NCI-H146 (cell line): Measurements from ENCODE around the gene NTMT1.
"Not testable (repeated sequence)": the region's sequence is repeated elsewhere in the genome, so short reads cannot be mapped to it uniquely, and the experiment has no call there.

ENCODE experiments used
- DNase-seq: peaks from one replicate; lab custom pipeline; 2025; lab: John Stamatoyannopoulos, UW

NTMT1 gene, protein sequence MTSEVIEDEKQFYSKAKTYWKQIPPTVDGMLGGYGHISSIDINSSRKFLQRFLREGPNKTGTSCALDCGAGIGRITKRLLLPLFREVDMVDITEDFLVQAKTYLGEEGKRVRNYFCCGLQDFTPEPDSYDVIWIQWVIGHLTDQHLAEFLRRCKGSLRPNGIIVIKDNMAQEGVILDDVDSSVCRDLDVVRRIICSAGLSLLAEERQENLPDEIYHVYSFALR

DNA sequence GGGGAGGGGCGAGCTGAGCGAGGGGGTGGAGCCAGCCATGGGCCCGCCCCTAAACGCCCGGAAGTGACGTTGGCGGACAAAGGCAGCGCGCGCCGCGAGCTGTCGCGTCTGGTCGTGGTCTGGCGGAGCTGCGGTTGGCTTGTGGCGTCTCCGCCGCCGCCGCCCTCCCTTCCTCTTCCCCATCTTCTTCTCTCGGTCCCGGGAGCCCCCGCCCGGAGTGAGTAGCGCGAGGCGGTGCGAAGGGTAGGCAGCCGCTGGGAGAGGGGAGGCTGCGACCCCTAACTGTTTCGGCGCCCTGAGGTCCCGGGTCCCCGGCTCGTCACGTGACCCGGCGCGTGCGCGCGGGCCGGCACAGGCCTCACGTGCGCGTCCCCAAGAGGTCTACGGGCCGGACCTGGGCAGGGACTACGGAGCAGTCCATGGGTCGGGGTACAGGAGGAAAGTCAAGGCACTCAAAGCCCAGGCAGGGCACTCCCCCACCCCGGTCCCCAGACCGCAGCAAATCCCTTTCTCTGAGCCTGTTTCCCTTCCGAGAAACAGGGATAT lies at the start of gene NTMT1:
Gene NTMT1, plus strand, starts transcription at position 85 of the 546 bp plus-strand sequence. CDS start 6,541 bp downstream, outside the sequence.
- DNase-seq, result peak; percentile 62

GRCh38 chr9:129576546-129577543 lies 49.1 kb upstream of the NTMT1 start:
- no peak for DNase-seq

- no peak for DNase-seq
Observed at GRCh38 chr9:129579294-129579693, 46.7 kb upstream of the NTMT1 start.

DNA sequence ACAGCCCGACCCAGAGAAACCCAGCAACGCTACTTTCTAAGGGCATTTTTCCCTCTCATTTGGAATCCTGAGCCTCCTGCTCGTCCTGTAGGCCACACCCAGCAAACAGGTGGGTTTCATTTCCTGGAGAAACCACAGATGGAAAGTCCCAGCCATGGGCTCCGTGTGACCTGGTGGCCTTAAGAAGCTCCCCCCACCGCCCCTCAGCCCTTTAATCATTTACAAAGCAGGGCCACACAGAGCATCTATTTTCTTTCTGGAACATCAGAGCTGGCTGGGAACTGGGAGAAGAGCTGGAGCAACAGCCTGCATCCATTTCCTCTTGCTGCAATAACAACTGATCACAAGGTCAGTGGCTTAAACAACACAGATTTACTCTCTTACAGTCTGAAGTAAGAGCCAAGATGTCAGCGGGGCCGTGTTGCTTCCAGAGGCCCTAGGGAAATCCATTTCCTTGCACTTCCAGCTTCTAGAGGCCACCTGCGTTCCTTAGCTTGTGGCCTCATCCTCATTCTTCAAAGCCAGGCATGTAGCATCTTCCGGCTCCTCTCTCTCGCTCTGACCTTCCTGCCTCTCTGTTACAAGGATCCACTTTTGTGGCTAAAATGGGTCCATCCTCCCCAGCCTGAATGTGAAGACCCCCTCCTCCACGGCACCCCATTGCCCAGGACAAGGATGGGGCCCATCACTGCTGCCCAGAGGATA lies 45.6 kb upstream of the NTMT1 start:
- DNase-seq, result no peak

- no peak for DNase-seq
Observed at GRCh38 chr9:129581505-129582189, 44.3 kb upstream of the NTMT1 start.

- no peak for DNase-seq
Observed at GRCh38 chr9:129582855-129583254, 43.1 kb upstream of the NTMT1 start.

- DNase-seq, result no peak
Observed at GRCh38 chr9:129583308-129584038, 42.5 kb upstream of the NTMT1 start.

GRCh38 chr9:129584136-129584535 lies 41.8 kb upstream of the NTMT1 start:
- no peak for DNase-seq

GRCh38 chr9:129585352-129585751 lies 40.6 kb upstream of the NTMT1 start:
- no peak for DNase-seq

- DNase-seq, result no peak
Observed at GRCh38 chr9:129586245-129586644, 39.7 kb upstream of the NTMT1 start.

- DNase-seq, result no peak
Observed at GRCh38 chr9:129586685-129587084, 39.3 kb upstream of the NTMT1 start.

DNA sequence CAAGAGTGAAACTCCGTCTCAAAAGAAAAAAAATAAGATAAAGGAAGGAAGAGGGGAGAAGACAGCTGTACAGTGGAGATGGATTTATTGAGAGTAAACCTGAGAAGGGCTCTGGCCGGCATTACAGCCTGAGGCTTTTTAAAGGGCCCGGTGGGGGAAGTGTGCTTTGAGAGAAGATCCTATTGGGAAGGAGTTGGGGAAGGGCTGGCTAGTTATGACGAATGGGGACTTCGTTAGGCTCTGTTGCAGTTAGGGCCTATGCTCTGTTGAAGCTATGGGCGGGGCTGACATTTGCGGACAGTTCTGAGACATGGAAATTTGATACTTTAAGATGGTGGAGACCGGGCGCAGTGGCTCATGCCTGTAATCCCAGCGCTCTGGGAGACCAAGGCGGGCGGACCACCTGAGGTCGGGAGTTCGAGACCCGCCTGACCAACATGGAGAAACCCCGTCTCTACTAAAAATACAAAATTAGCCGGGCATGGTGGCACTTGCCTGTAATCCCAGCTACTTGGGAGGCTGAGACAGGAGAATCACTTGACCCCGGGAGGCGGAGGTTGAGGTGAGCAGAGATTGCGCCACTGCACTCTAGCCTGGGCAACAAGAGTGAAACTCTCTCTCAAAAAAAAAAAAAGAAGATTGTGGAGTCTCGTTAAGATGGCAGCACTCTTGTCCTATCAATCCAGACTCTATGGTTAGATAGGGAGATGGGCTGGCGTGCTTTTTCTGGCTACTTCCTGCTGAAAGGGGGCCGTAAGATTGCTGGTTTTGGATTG lies 38.3 kb upstream of the NTMT1 start:
- no peak for DNase-seq

- no peak for DNase-seq
Observed at GRCh38 chr9:129590466-129590865, 35.5 kb upstream of the NTMT1 start.

DNA sequence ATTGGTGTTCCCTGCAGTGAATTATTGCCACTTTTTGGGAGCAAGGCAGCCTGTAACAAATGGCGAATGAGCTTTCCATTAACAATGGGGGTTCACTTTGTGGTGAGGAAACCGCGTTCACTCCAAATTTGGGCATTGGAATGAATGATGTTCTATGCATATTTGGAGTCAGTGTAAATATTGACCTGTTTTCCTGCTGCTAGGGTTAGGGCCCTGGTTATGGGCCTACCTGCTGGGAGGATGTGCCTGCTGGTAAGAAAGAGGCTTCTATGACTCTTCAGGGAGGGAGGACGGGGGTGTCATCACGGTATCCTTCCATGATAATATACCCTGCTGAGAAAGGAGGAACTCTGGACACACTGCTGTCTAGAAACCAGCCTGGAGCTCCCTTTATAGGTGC lies 34.0 kb upstream of the NTMT1 start:
- no peak for DNase-seq

- not testable (repeated sequence) for DNase-seq
Observed at GRCh38 chr9:129592790-129593189, 33.2 kb upstream of the NTMT1 start.

GRCh38 chr9:129594632-129595031 lies 31.3 kb upstream of the NTMT1 start:
- DNase-seq, result no peak

DNA sequence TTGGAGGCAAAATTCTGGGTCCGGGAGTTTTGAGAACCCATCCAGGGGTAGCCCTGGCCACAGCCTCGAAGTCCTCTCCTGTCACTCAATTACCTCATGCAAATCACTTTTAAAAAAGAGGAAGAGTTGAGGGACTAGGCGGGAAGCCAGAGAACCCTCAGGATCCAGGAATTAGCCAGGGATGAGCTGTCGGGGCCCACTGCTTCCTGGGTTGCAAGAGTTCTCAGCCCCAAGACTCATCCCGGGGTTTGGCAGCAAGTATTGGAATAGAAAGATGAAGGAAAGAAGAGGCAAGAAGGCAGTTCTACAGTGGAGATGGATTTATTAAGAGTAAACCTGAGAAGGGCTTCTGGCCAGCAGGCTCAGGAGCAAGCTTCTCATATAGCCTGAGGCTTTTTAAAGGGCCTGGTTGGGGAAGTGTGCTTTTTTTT lies 30.6 kb upstream of the NTMT1 start:
- no peak for DNase-seq

- DNase-seq, result no peak
Observed at GRCh38 chr9:129595903-129596540, 29.9 kb upstream of the NTMT1 start.

GRCh38 chr9:129596541-129597331 lies 29.2 kb upstream of the NTMT1 start:
- no peak for DNase-seq
